NCI-H524 treated with DMSO at 0.1 percent for 48 hours (cell line): Measurements from ENCODE around the gene SHC1.

Experiments used
- DNase-seq: peaks from one replicate; lab custom pipeline; 2025; lab: John Stamatoyannopoulos, UW

SHC1 gene

GRCh38 chr1:154937085-154937987 lies 33.2 kb downstream of the SHC1 start:
- DNase-seq: peak; percentile 56

GRCh38 chr1:154936555-154937084 lies 33.9 kb downstream of the SHC1 start, which contains the start of gene PMVK:
PMVK (minus strand) TSS chr1:154936719; CDS start chr1:154936685, 34 bp downstream.
- peak; percentile 64 for DNase-seq

DNA sequence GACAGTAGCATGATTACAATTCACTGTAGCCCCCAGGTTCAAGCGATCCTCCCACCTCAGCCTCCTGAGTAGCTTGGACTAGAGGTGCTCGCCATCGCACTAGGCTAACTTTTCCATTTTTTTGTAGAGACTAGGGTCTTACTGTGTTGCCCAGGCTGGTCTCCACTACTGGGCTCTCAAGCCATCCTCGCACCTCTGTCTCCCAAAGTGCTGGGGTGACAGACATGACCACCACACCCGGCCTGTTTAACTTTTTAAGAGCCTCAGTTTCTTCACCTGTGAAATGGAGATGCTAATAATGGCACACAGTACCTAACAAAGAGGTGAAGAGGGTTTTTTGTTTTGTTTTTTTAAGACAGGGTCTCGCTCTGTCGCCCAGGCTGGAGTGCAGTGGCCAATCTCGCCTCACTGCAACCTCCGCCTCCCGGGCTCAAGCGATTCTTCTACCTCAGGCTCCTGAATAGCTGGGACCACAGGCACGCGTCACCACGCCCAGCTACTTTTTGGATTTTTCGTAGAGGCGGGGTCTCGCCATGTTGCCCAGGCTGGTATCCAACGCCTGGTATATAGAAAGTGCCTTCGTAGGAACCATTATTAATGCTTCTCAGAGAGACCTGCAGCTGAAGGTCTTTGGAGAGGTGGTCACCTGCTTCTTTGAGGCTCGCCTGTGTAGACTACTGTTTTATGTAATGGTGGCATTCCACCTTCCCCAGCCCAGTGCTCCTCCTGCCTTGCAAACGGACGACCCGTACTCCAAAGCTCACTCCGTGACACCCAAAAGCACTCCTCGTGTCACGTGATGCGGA lies 34.6 kb downstream of the SHC1 start:
- DNase-seq: no peak

DNA sequence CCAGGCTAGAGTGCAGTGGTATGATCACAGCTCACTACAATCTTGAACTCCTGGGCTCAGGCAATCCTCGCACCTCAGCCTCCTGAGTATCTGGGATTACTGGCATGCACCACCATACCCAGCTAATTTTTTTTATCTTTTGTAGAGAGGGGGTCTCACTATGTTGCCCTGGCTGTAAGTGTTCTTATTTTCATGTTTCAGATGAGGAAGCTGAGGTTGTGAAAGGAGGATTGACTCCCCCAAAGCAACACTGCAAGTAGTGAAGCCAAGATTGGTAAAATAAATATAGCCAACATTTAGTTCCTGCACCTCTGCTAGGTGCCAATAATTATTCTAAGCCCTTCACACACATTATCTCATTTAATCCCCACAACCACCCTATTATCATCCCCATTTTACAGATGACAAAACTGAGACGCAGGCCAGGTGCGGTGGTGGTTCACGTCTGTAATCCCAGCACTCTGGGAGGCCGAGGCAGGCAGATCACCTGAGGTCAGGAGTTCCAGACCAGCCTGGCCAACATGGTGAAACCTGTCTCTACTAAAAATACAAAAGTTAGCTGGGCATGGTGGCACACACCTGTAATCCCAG lies 36.1 kb downstream of the SHC1 start:
- DNase-seq: no peak

GRCh38 chr1:154931940-154932487 lies 38.5 kb downstream of the SHC1 start:
- DNase-seq: no peak

GRCh38 chr1:154926201-154926600 lies 44.3 kb downstream of the SHC1 start:
- DNase-seq: no peak

- no peak for DNase-seq
Observed at GRCh38 chr1:154925335-154926170, 45.0 kb downstream of the SHC1 start.

DNA sequence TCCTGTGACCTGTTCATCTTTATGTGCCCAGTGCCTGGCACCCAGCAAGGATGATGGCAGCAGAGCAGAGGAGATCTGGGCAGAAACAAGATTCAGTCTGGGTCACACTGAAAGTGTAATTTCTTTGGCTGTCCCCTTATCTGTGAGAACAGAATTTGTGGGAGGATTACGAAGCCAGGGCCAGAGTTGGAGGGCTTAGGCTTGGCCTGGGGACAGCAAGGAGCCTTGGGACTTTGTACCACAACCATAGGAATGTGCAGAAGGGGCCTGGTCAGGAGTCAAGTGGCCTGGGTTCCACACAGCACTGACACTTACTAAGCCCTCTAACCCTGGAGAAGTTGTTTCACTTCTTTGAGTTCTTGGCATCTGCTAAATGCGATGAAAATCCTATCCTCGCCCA lies 46.9 kb downstream of the SHC1 start:
- DNase-seq: no peak

GRCh38 chr1:154913273-154913672 lies 57.3 kb downstream of the SHC1 start:
- no peak for DNase-seq

DNA sequence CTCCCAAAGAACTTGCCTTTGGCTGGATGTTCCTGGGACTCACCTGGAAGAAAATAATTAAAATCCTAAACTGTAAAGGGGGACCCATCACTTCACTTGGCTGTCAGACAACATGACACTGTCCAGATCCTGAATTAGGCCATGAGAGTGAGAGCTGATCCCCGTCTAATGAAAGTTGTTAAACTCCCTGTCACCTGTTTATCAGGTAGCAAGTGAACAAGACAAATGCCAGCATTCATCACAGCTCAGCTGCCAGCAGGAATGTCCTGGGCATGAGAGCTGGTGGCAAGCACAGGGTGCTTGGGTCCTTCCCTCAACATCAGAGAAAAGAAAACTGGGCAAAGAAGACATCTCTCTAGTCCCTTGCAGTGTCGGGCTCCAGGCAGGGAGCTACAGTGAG lies 57.8 kb downstream of the SHC1 start:
- DNase-seq: no peak
